Hepatocyte (in vitro differentiated cells): ENCODE results near the gene ACSM2B. TPM values are rescaled to one million over a fixed set of nuclear protein-coding genes. Genes with fewer than 3 reads are reported as not detected.

Experiments
- DNase-seq: peaks from one replicate; pipeline ENCODE4 v3.0.0-alpha.2; 2016; ENCODE audit warnings: low spot score
- H2AFZ ChIP-seq: fragments of 200-600 bp; sonication (generic); 2 replicates; pipeline ENCODE4 v1.6.0; 2016; ENCODE audit warnings: antibody characterized with exemption, mild to moderate bottlenecking
- H3K27ac ChIP-seq: fragments of 200-600 bp; sonication (generic); 2 replicates; pipeline ENCODE4 v1.5.1; 2016; ENCODE audit warnings: mild to moderate bottlenecking
- H3K27me3 ChIP-seq: fragments of 200-600 bp; sonication (generic); 2 replicates; pipeline ENCODE4 v1.6.1; 2016
- H3K36me3 ChIP-seq: fragments of 200-600 bp; sonication (generic); replicated peaks from 2 replicates; pipeline ENCODE4 v1.5.1; 2016; ENCODE audit warnings: low read depth; ENCODE audit not compliant: insufficient read depth
- H3K4me1 ChIP-seq: fragments of 200-600 bp; sonication (generic); 2 replicates; pipeline ENCODE4 v1.5.1; 2016; ENCODE audit warnings: mild to moderate bottlenecking, moderate library complexity; ENCODE audit not compliant: insufficient read depth
- H3K4me2 ChIP-seq: fragments of 200-600 bp; sonication (generic); 2 replicates; pipeline ENCODE4 v1.6.0; 2016
- H3K4me3 ChIP-seq: fragments of 200-600 bp; sonication (generic); 2 replicates; pipeline ENCODE4 v1.5.1; 2016; ENCODE audit warnings: mild to moderate bottlenecking
- H3K79me2 ChIP-seq: fragments of 200-600 bp; sonication (generic); 2 replicates; pipeline ENCODE4 v1.6.0; 2017; ENCODE audit warnings: mild to moderate bottlenecking
- H3K9me2 ChIP-seq: fragments of 200-600 bp; sonication (generic); replicated peaks from 2 replicates; pipeline ENCODE4 v1.6.0; 2017; ENCODE audit warnings: mild to moderate bottlenecking; ENCODE audit not compliant: insufficient read depth
- H3K9me3 ChIP-seq: fragments of 200-600 bp; sonication (generic); 2 replicates; pipeline ENCODE4 v1.5.1; 2016; ENCODE audit warnings: low read depth, mild to moderate bottlenecking
- H4K20me1 ChIP-seq: fragments of 200-600 bp; sonication (generic); 2 replicates; pipeline ENCODE4 v1.6.0; 2016; ENCODE audit warnings: mild to moderate bottlenecking; ENCODE audit not compliant: insufficient read depth, poor library complexity, severe bottlenecking
- CTCF ChIP-seq: fragments of 200-600 bp; sonication (generic); IDR thresholded peaks from 2 replicates; pipeline ENCODE4 v1.5.1; 2016; ENCODE audit warnings: antibody characterized with exemption, mild to moderate bottlenecking; ENCODE audit not compliant: poor library complexity
- EZH2 ChIP-seq: fragments of 200-600 bp; sonication (generic); IDR thresholded peaks from 2 replicates; pipeline ENCODE4 v1.6.1; 2016; ENCODE audit warnings: antibody characterized with exemption, mild to moderate bottlenecking, borderline replicate concordance
- EZH2phosphoT487 ChIP-seq: fragments of 200-600 bp; sonication (generic); IDR thresholded peaks from one replicate; pipeline ENCODE4 v1.6.1; 2018; ENCODE audit warnings: antibody characterized with exemption, mild to moderate bottlenecking, low read depth, moderate library complexity; ENCODE audit not compliant: unreplicated experiment, severe bottlenecking
- WGBS: methylation state at CpG from one replicate; pipeline ENCODE4 v1.1.6; 2016; ENCODE audit warnings: low lambda C conversion rate; ENCODE audit errors: missing lambda C conversion rate; 5-methylcytosine and 5-hydroxymethylcytosine counted together
- polyA plus RNA-seq: library from polyadenylated mRNA; unstranded; fragments of >200 nt; fragmentation: Nextera tagmentation; extraction: Ambion mirVana; gene quantifications from 2 replicates; pipeline ENCODE4 v1.2.1, GENCODE V29; 2016
- total RNA-seq: library from RNA; depleted of rRNA; stranded (reverse); fragments of >200 nt; gene quantifications from 2 replicates; pipeline ENCODE4 v1.2.3, GENCODE V29; 2014

Gene ACSM2B
- total and polyA plus RNA-seq, 2 experiments from 2014 or later: 32.7 to 43.6 TPM

GRCh38 chr16:20519231-20519630, 56.9 kb downstream of the ACSM2B start:
- 23% methylated on average over 3 of the region's 3 CpGs for WGBS

GRCh38 chr16:20517149-20517548, 59.0 kb downstream of the ACSM2B start:
- H4K20me1 ChIP-seq: no peaks in the 10 kb centered on the region
- H3K9me2 ChIP-seq: no peaks in the 10 kb centered on the region
- no peak for DNase-seq
- no peaks in the 10 kb centered on the region for H3K4me1 ChIP-seq
- 58% methylated on average over 3 of the region's 3 CpGs for WGBS
- no peaks in the 10 kb centered on the region for H3K27me3 ChIP-seq
- H3K4me3 ChIP-seq: no peak overlapping the region
- no peaks in the 10 kb centered on the region for H3K79me2 ChIP-seq
- H3K9me3 ChIP-seq: no peaks in the 10 kb centered on the region
- TF ChIP-seq EZH2 (no peak), CTCF (no peak), EZH2phosphoT487 (no peak)
- H3K4me2 ChIP-seq: no peak overlapping the region
- H3K36me3 ChIP-seq: no peaks in the 10 kb centered on the region
- no peak overlapping the region for H3K27ac ChIP-seq
- H2AFZ ChIP-seq: no peak overlapping the region

More at GRCh38 chr16:20519231-20519630, 56.9 kb downstream of the ACSM2B start:
- Histone ChIP-seq H3K9me3 (no peaks in the 10 kb centered on the region), H2AFZ (no peak overlapping the region), H3K4me3 (no peak overlapping the region), H4K20me1 (no peaks in the 10 kb centered on the region), H3K36me3 (no peaks in the 10 kb centered on the region), H3K9me2 (no peaks in the 10 kb centered on the region), H3K27me3 (no peaks in the 10 kb centered on the region), H3K79me2 (no peaks in the 10 kb centered on the region), H3K4me2 (no peak overlapping the region), H3K27ac (no peak overlapping the region), H3K4me1 (no peaks in the 10 kb centered on the region)
- DNase-seq: no peak
- TF ChIP-seq EZH2phosphoT487 (no peak), CTCF (no peak), EZH2 (no peak)

DNA sequence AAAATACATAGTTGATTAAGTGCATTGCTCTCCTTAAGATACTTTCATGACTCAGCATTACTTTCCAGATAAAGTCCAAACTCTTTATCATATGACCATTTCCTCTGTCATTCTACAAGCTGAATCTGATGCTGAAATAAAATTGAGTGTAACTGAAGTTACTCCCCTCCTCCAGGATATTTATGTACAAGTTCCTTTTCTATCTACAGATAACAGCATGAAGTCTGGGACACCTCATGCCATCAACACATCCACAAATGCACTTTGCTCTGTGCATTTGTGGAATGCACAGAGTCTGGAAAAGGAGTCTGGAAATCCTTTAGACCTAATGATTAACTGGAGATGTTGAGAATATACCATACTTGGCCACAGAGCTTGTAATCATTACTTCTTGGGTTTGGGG, 60.5 kb downstream of the ACSM2B start:
- DNase-seq: peak; percentile 16
- no peaks in the 10 kb centered on the region for H3K4me1 ChIP-seq
- no peaks in the 10 kb centered on the region for H3K9me3 ChIP-seq
- H2AFZ ChIP-seq: no peak overlapping the region
- H3K36me3 ChIP-seq: no peaks in the 10 kb centered on the region
- H3K9me2 ChIP-seq: no peaks in the 10 kb centered on the region
- no peak overlapping the region for H3K4me3 ChIP-seq
- H3K79me2 ChIP-seq: no peaks in the 10 kb centered on the region
- no peaks in the 10 kb centered on the region for H4K20me1 ChIP-seq
- no peak overlapping the region for H3K4me2 ChIP-seq
- TF ChIP-seq EZH2: no peak
- TF ChIP-seq CTCF: no peak
- no peak for TF ChIP-seq EZH2phosphoT487
- H3K27ac ChIP-seq: peak overlapping the region; percentile 22
- H3K27me3 ChIP-seq: no peaks in the 10 kb centered on the region

GRCh38 chr16:20510323-20510722, 65.8 kb downstream of the ACSM2B start:
- no peak overlapping the region for H3K27ac ChIP-seq
- 28% methylated on average over 1 of the region's 1 CpG for WGBS
- H3K79me2 ChIP-seq: no peaks in the 10 kb centered on the region
- no peaks in the 10 kb centered on the region for H3K4me1 ChIP-seq
- H3K36me3 ChIP-seq: no peaks in the 10 kb centered on the region
- no peaks in the 10 kb centered on the region for H3K9me2 ChIP-seq
- H3K9me3 ChIP-seq: peaks cover 7% of the 10 kb centered on the region
- no peak overlapping the region for H3K4me3 ChIP-seq
- H2AFZ ChIP-seq: no peak overlapping the region
- no peaks in the 10 kb centered on the region for H3K27me3 ChIP-seq
- no peak overlapping the region for H3K4me2 ChIP-seq
- TF ChIP-seq CTCF (no peak), EZH2 (no peak), EZH2phosphoT487 (no peak)
- no peak for DNase-seq
- H4K20me1 ChIP-seq: no peaks in the 10 kb centered on the region
